Activated CD4-positive, alpha-beta T cell treated with anti-CD3 and anti-CD28 coated beads, Interleukin-2, amount 10 ng/mL, durations not matched to agents 24 days and 14 days (primary cell): Measurements from ENCODE around the gene ATOSB. TPM values are rescaled to one million over a fixed set of nuclear protein-coding genes. Genes with fewer than 3 reads are reported as not detected.

Experiments used
- DNase-seq: peaks from one replicate; pipeline ENCODE4 v3.0.0; 2022
- H3K27ac Mint-ChIP-seq: one replicate; pipeline ENCODE4 v1.8.0; 2022; ENCODE audit warnings: mild to moderate bottlenecking, mixed read lengths
- H3K27me3 Mint-ChIP-seq: one replicate; pipeline ENCODE4 v1.8.0; 2022; ENCODE audit warnings: mixed read lengths
- H3K36me3 Mint-ChIP-seq: one replicate; pipeline ENCODE4 v1.8.0; 2022; ENCODE audit warnings: low read depth, mild to moderate bottlenecking, mixed read lengths
- H3K4me1 Mint-ChIP-seq: one replicate; pipeline ENCODE4 v1.8.0; 2021; ENCODE audit warnings: mixed read lengths
- H3K4me3 Mint-ChIP-seq: one replicate; pipeline ENCODE4 v1.8.0; 2022; ENCODE audit warnings: mild to moderate bottlenecking, moderate library complexity, mixed read lengths
- H3K9me3 Mint-ChIP-seq: one replicate; pipeline ENCODE4 v1.8.0; 2021; ENCODE audit warnings: mixed read lengths
- intact Hi-C: fragments of 100-400 bp; cut with micrococcal nuclease; formaldehyde crosslinking; loops from one replicate; pipeline ENCODE4 v1.15.1; 2023
- total RNA-seq: library from RNA; stranded (reverse); gene quantifications from 2 replicates; pipeline ENCODE4 v1.2.3, GENCODE V29; 2022

Gene ATOSB
- total RNA-seq, 1 donor from 2014 or later, result 4.7 TPM

DNA sequence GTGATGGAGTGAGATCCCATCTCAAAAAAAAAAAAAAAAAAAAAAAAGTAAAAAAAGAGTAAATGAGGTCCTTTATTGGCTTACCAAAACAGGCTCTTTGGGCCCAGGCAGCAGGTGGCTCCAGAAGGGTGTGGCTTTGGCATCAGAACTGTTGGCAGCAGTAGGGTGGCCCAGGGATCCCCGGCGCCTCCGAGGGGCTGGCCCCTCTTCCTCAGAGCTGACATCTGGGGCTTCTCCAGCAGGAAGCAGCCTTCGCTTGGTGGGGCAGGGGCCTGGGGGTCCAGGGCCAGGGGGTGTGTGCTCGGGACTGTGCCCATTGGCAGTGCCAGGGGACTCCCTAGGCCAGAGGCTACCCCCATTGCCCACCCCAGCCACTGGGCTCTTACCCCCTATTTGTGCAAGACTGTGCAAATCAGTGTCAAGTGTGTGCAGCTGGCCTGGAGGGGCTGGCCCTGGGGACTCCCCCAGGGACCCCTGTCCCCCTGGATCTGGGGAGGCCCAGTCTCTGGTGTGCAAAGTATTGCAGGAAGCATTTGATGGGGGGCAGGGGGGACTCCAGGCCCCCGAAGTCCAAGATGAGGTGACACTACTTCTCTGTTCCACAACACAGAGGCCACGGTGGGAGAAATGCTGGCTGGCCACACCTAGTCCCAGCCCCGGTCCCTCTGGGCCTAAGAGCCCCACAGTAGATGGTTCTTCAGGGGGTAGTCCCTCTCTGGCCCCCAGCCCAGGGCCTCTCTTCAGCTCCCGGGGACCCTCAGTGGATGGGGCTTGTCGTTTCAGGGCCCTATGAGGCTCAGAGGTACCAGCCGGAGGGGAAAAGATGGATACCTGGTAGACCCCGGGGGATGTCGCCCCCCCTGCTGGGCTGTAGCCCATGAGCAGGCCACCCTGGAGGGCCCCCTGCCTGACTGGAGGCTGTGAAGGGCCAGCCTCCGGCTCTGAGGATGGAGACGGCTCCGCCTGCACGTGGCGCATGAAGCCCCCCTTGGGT is 8.1 kb downstream of the ATOSB start:
- peaks cover 29% of the 10 kb centered on the region for H3K4me1 Mint-ChIP-seq
- peaks cover 20% of the 10 kb centered on the region for H3K36me3 Mint-ChIP-seq
- H3K27me3 Mint-ChIP-seq, result no peaks in the 10 kb centered on the region
- no peak overlapping the region for H3K27ac Mint-ChIP-seq
- peak; percentile 54 for DNase-seq
- intact Hi-C loops, result no loop called here
- H3K4me3 Mint-ChIP-seq, result no peak overlapping the region
- no peaks in the 10 kb centered on the region for H3K9me3 Mint-ChIP-seq

DNA sequence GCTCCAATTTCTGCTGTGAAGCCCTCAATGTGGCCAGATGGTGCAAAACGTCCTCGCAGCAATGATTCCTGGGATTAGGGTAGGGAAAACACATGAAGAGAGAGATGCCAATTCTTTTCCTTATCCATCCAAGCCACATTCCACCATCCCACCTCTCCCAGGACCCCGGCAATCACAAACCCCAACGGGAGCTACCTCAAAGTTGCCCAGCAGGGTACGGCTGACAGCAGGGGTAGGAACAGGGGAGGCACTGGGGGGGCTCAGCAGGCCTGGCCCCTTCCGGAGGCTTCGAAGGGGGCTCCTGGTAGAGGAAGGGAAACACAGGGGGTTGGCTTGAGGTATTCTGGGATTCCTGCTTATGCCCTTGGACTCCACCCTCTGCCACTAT is 9.3 kb downstream of the ATOSB start:
- Mint-ChIP-seq H3K27ac (no peak overlapping the region), H3K27me3 (no peaks in the 10 kb centered on the region), H3K4me1 (peaks cover 27% of the 10 kb centered on the region), H3K9me3 (no peaks in the 10 kb centered on the region), H3K36me3 (peaks cover 28% of the 10 kb centered on the region), H3K4me3 (no peak overlapping the region)
- intact Hi-C loops, result no loop called here
- no peak for DNase-seq

DNA sequence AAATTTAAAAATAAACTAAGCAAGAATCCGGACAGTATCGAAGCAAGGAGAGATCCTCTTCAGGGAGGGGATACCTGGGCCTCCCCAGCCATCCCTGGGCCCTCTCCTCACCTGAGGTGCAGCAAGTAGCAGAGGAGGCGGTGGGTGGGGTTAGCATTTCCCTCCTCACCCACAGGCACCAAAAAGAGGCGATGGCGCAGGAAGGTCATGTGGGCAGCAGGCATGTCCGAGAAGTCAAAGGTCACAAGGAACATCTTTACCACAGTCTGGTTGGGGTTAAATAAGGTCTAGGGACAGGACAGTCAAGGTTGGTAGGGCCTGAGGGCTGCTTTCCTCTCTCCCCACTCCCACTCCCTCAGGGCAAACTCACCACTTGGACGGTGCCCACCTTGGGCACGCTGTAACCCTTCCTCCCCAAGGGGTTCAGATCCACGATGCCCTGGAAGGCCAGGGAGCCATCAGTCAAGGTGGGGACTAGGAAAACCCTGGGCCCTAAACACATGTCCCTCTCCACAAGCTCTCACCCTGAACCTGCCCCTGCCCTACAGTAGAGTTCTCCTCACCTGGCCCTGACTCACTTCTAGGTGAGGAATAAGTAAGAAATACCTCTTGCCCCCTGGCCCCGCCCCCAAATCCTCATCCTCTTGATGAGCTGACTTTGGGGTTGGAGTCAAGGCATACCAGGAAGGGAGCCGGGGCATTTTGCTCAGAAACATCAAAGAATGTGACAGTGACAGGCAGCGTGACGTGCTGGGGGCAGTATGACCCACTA is 9.9 kb downstream of the ATOSB start:
- intact Hi-C loops, result no loop called here
- no peaks in the 10 kb centered on the region for H3K27me3 Mint-ChIP-seq
- no peak overlapping the region for H3K27ac Mint-ChIP-seq
- H3K4me1 Mint-ChIP-seq, result peaks cover 28% of the 10 kb centered on the region
- H3K9me3 Mint-ChIP-seq, result no peaks in the 10 kb centered on the region
- H3K4me3 Mint-ChIP-seq, result no peak overlapping the region
- DNase-seq, result no peak
- peaks cover 33% of the 10 kb centered on the region for H3K36me3 Mint-ChIP-seq

DNA sequence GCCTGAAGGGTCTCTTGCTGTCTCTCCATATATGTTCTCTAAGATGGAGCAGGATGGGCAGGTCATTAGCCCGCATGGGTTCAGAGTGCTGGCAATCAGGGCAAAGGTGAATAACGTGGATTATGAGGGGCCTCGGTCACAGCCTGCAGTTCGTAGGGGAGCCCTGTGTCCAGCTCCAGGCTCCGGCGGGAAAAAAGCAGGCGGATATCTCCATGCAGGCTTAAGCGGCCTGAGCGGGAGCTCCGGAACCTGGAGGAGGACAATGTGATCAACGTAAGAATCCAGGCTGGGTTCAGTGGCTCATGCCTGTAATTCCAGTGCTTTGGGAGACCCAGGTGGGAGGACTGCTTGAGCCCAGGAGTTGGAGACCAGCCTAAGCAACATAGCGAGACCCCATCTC is 10.5 kb downstream of the ATOSB start:
- no peak overlapping the region for H3K27ac Mint-ChIP-seq
- H3K36me3 Mint-ChIP-seq, result peaks cover 40% of the 10 kb centered on the region
- DNase-seq, result no peak
- peaks cover 28% of the 10 kb centered on the region for H3K4me1 Mint-ChIP-seq
- no peaks in the 10 kb centered on the region for H3K9me3 Mint-ChIP-seq
- intact Hi-C loops, result no loop called here
- H3K4me3 Mint-ChIP-seq, result no peak overlapping the region
- no peaks in the 10 kb centered on the region for H3K27me3 Mint-ChIP-seq

DNA sequence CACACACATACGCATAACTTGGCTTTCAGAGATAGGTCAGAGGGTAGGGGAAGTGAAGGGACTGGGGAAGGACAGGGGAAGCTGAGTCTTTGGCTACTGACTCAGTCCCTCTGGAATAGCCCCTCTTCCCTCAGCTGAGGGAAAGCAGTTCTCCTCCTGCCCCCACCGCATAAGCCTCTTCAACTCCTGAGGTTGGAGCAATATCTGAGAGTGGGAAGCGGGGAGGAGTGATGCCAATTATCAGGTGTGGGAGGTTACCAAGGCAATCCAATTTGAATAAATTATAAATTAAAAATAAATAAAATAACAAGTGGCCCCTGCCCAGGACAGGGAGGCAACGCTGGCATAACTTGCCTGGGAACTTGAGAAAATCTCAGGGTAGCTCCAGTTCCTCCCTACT is 11.1 kb downstream of the ATOSB start:
- Mint-ChIP-seq H3K4me1 (peaks cover 26% of the 10 kb centered on the region), H3K4me3 (no peak overlapping the region), H3K27me3 (no peaks in the 10 kb centered on the region), H3K36me3 (peaks cover 45% of the 10 kb centered on the region), H3K27ac (peak overlapping the region; percentile 71), H3K9me3 (no peaks in the 10 kb centered on the region)
- no peak for DNase-seq
- intact Hi-C loops, result no loop called here

DNA sequence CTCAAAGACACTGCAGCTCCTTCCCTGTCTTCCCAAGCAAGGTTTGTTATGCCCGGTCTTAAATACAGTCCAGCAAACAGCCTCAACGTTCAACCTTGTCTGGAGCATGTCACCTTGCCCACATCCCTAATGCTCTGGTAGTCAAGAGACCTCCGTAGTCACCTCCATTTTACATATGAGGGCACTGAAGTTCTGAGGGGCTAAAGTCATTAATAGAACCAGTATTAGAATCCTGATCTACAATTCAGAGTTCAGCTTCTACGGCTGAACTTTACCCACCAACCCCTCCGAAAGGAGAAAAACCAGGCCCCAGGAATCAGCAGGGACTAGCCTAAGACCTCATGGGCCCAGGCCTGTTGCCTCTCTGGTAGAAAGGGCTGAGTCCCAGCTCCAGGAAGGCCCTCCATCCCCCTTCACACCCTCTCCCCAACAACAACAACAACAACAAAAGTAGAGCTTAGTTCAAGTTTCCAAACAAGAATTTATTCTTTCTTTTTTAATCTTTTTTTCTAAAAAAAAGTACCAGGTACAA is 11.9 kb downstream of the ATOSB start:
- no peak for DNase-seq
- Mint-ChIP-seq H3K36me3 (peaks cover 50% of the 10 kb centered on the region), H3K27me3 (no peaks in the 10 kb centered on the region), H3K27ac (peak overlapping the region; percentile 97), H3K4me3 (peak overlapping the region; percentile 94), H3K9me3 (no peaks in the 10 kb centered on the region), H3K4me1 (peaks cover 27% of the 10 kb centered on the region)
- intact Hi-C loops, result loop anchor here (1.0 kb wide), 2 partner anchors 8 to 24 kb away; partner anchors contain the start of gene FANCG

DNA sequence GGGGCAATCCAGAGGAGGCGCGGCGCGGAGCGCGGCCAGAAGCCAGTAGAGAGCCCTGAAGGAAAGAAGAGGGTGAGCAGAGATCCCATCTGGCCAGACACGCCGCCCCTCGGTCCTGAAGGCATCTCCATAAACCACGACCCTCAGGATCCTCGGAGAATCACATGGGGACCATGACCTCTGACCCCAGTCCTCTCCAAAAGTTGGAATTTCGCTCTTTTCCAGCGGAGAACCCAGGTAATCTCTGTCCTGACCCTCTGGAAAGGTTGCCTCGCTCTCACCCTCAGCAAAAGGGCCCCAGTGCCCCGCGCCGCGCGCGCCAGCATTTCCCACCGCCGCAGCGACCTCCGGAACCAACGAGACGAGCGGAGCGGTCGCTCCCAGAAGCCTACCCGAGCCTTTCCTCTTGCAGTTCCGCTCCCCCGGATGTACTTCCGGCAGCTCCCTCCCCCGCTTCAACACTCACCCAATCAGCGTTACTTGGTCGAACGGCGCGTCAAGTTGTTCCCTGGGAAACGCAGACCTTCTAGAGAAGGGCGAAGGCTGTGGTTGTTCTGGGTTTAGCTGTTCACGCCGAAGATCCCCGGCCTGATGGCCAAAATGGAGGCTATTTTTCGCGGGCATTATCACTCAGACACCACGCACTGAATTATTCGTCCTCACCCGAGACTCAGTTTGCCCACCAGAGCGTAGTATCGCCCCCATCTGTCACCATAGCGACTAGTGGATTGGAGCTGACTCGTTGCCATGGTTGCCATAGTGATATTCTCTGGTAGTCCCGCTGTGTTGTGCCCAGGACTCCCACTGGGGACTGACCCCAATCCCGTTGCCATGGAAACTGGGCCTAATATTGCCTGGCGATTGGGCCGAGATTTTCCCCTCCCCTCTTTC is 12.6 kb downstream of the ATOSB start, which contains the start of gene STOML2:
STOML2 (minus strand) TSS at position 363 of the 891 bp plus-strand sequence; CDS start at position 326, 37 bp downstream.
- H3K4me3 Mint-ChIP-seq, result peak within 1 kb of the TSS; percentile 94
- H3K9me3 Mint-ChIP-seq, result no peaks in the 10 kb centered on the region
- H3K27me3 Mint-ChIP-seq, result no peaks in the 10 kb centered on the region
- peaks cover 52% of the 10 kb centered on the region for H3K36me3 Mint-ChIP-seq
- intact Hi-C loops, result loop anchor here (1.0 kb wide), 2 partner anchors 8 to 24 kb away; partner anchors contain the start of gene FANCG
- H3K27ac Mint-ChIP-seq, result peak within 1 kb of the TSS; percentile 97
- peak; percentile 97 for DNase-seq
- H3K4me1 Mint-ChIP-seq, result peaks cover 27% of the 10 kb centered on the region

DNA sequence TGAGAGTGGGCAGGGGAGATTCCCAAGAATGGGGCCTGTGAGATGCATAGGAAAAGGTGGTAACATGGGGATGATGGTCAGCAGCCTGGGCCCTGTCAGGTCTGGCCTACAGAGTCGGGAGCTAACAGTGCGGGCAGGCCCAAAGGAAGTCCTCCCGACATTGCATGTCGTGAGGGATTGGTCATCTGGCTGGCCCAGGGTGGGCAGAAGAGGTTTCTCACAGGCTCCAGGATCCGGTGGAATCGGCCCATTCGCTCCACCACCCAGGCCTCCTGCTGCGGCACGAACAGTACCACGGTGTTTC is 13.2 kb downstream of the ATOSB start:
- no peaks in the 10 kb centered on the region for H3K9me3 Mint-ChIP-seq
- no peak for DNase-seq
- H3K27me3 Mint-ChIP-seq, result no peaks in the 10 kb centered on the region
- peaks cover 54% of the 10 kb centered on the region for H3K36me3 Mint-ChIP-seq
- H3K4me1 Mint-ChIP-seq, result peaks cover 29% of the 10 kb centered on the region
- peak overlapping the region; percentile 97 for H3K27ac Mint-ChIP-seq
- peak overlapping the region; percentile 94 for H3K4me3 Mint-ChIP-seq
- intact Hi-C loops, result no loop called here

DNA sequence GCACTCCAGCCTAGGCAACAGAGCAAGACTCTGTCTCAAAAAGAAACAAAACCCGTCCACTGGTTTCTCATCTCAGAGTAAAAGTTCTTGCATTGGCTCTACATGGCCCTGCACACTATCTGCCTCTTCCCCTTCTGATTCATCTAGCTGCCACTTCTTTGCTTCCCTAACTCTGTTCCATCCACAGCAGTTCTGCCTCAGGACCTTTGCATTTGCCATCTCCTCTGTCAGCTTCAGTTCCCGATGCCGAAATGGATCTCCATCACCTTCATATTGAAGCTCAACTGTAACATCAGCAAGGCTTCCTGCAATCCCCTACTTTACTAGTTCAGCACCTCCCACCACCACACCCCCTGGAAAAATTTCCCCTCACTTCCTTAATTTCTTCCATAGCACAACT is 18.1 kb downstream of the ATOSB start:
- Mint-ChIP-seq H3K4me3 (no peak overlapping the region), H3K27ac (no peak overlapping the region), H3K9me3 (no peaks in the 10 kb centered on the region), H3K27me3 (no peaks in the 10 kb centered on the region), H3K36me3 (peaks cover 47% of the 10 kb centered on the region), H3K4me1 (peaks cover 37% of the 10 kb centered on the region)
- intact Hi-C loops, result loop anchor here (5.0 kb wide), 1 partner anchor 505 kb away; no protein-coding TSS in a partner anchor
- no peak for DNase-seq

DNA sequence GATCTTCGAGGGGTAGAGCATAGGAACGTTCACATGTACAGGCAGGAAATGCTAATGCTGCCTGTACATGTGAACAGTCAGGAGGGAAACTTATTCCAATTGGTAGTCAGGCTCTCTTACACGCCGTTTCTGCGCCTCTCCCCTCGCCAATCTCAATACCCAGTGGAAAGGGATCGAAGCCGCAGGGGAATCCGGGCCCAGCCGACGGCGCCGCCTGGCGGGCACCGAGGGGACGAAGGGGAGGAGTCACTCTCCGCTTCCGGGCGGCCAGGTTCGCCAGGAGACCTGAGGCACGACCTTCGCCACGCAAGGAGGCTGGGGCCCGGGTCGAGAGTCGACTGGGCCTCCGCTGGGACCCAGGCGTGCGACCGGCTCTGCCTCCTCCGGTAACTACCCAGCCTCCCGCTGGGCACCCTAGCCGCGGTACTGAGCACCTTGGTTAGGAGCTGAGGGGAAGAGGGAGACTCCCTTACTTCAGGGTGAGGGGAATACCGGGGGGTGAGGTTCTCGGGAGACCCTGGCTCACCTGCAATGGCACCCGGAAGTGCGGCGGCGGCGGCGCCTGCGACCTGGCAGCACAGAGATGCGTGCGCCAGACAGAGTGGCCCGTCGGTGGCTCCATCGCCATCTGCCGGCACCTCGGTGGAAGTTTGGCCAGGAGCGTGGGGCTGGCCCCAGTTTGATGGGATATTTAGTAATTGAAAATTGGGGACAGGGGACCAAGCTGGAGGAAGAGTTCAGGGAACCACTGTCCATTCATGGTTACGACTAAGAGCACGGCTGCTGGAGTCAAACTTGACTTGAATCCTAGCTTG is 19.4 kb downstream of the ATOSB start, which contains the start of gene PIGO:
PIGO (minus strand) TSS at position 557 of the 815 bp plus-strand sequence. CDS start 1,026 bp downstream, outside the sequence.
- peak within 1 kb of the TSS; percentile 91 for H3K4me3 Mint-ChIP-seq
- no peaks in the 10 kb centered on the region for H3K27me3 Mint-ChIP-seq
- H3K36me3 Mint-ChIP-seq, result peaks cover 47% of the 10 kb centered on the region
- peaks cover 28% of the 10 kb centered on the region for H3K4me1 Mint-ChIP-seq
- intact Hi-C loops, result loop anchor here (1.0 to 5.0 kb wide), 6 partner anchors 15 to 506 kb away; partner anchors contain the start of genes DNAJB5 and VCP
- H3K9me3 Mint-ChIP-seq, result no peaks in the 10 kb centered on the region
- DNase-seq, result peak; percentile 97
- peak within 1 kb of the TSS; percentile 95 for H3K27ac Mint-ChIP-seq

DNA sequence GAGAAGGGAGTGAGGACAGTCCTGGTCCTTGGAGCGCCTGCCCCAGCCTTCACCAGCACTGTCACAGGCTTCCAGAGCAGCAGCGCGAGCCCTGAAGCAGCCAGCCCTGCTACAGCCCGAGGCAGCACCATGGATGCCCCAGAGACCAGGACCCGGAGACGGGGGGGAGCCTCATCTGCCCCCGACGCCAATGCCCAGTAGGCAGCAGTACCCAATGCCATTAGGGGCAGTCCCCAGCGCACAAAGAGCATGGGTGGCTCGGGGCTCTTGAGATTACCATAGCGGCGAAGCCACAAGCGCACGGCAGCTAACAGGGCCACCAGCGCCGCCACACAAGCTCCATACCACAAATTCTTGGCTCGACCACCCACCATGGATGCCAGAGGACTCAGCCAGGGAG is 24.1 kb downstream of the ATOSB start:
- H3K4me3 Mint-ChIP-seq, result no peak overlapping the region
- intact Hi-C loops, result no loop called here

DNA sequence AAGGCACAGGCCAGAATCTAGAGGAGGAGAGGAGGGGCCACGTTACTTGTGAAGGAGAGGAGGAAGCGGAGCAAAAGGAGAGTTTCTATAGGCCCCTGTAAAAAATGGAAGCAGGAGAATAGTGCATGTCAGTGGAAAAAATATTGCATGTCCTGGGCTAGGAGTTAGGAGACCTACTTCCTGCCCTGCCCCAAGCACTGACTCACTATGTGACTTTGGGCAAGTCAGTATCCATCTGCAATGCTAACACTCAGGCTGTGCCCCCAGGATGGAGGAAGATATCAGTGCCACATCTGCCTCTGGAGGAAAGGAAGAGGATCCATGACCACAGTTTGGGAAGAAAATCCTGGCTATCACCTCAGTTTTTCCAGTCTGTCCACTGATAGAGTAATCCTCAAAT is 26.2 kb downstream of the ATOSB start:
- no peak overlapping the region for H3K27ac Mint-ChIP-seq
- H3K4me3 Mint-ChIP-seq, result no peak overlapping the region

More for the DNA sequence above, 24.1 kb downstream of the ATOSB start:
- peaks cover 14% of the 10 kb centered on the region for H3K4me1 Mint-ChIP-seq
- H3K27ac Mint-ChIP-seq, result no peak overlapping the region
- DNase-seq, result no peak
- H3K9me3 Mint-ChIP-seq, result no peaks in the 10 kb centered on the region
- peaks cover 47% of the 10 kb centered on the region for H3K36me3 Mint-ChIP-seq
- no peaks in the 10 kb centered on the region for H3K27me3 Mint-ChIP-seq

More for the DNA sequence above, 26.2 kb downstream of the ATOSB start:
- H3K4me1 Mint-ChIP-seq, result peaks cover under 1% of the 10 kb centered on the region
- no peak for DNase-seq
- no peaks in the 10 kb centered on the region for H3K9me3 Mint-ChIP-seq
- H3K36me3 Mint-ChIP-seq, result peaks cover 47% of the 10 kb centered on the region
- H3K27me3 Mint-ChIP-seq, result no peaks in the 10 kb centered on the region
- intact Hi-C loops, result no loop called here
